ENCODE measurements around the gene DLEC1.

- TF ChIP-seq TAF1 (IDR thresholded peaks at IDR 0.05; ENCODE audit: borderline replicate concordance, insufficient read depth, low read length) (no peak), REST (IDR thresholded peaks at IDR 0.05; ENCODE audit: insufficient read depth in 1 of 2, low read depth in 2 of 2, low read length in 2 of 2) (no peak), POLR2AphosphoS5 (IDR thresholded peaks at IDR 0.05; ENCODE audit: low read depth, low read length) (no peak)
Observed at GRCh38 chr3:38002291-38002876, 36.6 kb upstream of the DLEC1 start.

Measured in PFSK-1 (cell line).